Measurements from ENCODE around the gene RIMBP2.

RIMBP2 gene

GRCh38 chr12:130371296-130371695 lies 344.8 kb downstream of the RIMBP2 start:
- Histone ChIP-seq H3K9me3 (replicated peaks; ENCODE audit: insufficient read depth, low read length) (no peaks in the 10 kb centered on the region), H3K36me3 (replicated peaks; ENCODE audit: insufficient read depth, low read length) (no peaks in the 10 kb centered on the region), H3K9ac (ENCODE audit: low read length) (no peak overlapping the region), H3K27me3 (replicated peaks; ENCODE audit: insufficient read depth, low read length) (no peaks in the 10 kb centered on the region; the same call in 1 of the 2 replicates), H2AFZ (ENCODE audit: low read length) (no peak overlapping the region), H3K4me3 (ENCODE audit: low read length) (no peak overlapping the region), H3K9me2 (replicated peaks; ENCODE audit: insufficient read depth, low read length) (no peaks in the 10 kb centered on the region), H3K4me2 (ENCODE audit: low read depth, low read length) (no peak overlapping the region), H3K4me1 (ENCODE audit: low read length) (no peaks in the 10 kb centered on the region), H3K27ac (ENCODE audit: low read length) (no peak overlapping the region), H4K20me1 (ENCODE audit: insufficient read depth, low read length) (no peaks in the 10 kb centered on the region), H3F3A (ENCODE audit: insufficient read depth, low read length) (no peaks in the 10 kb centered on the region), H3K79me2 (ENCODE audit: low read length) (no peaks in the 10 kb centered on the region)
- TF ChIP-seq EZH2phosphoT487 (IDR thresholded peaks at IDR 0.05; ENCODE audit: low read length) (no peak), CTCF (IDR thresholded peaks at IDR 0.05; ENCODE audit: low read length) (no peak), EZH2 (optimal IDR thresholded peaks at IDR 0.05; ENCODE audit: low read depth, low read length) (no peak)
- no peak for DNase-seq

- Histone ChIP-seq H4K20me1 (ENCODE audit: insufficient read depth, low read length) (no peaks in the 10 kb centered on the region), H3K79me2 (ENCODE audit: low read length) (no peaks in the 10 kb centered on the region), H3K9ac (ENCODE audit: low read length) (no peak overlapping the region), H3K9me2 (replicated peaks; ENCODE audit: insufficient read depth, low read length) (no peaks in the 10 kb centered on the region), H3K27me3 (replicated peaks; ENCODE audit: insufficient read depth, low read length) (no peaks in the 10 kb centered on the region; the same call in 1 of the 2 replicates), H3K27ac (ENCODE audit: low read length) (no peak overlapping the region), H3F3A (ENCODE audit: insufficient read depth, low read length) (no peaks in the 10 kb centered on the region), H3K9me3 (replicated peaks; ENCODE audit: insufficient read depth, low read length) (no peaks in the 10 kb centered on the region), H3K4me3 (ENCODE audit: low read length) (no peak overlapping the region), H3K36me3 (replicated peaks; ENCODE audit: insufficient read depth, low read length) (no peaks in the 10 kb centered on the region), H3K4me1 (ENCODE audit: low read length) (no peaks in the 10 kb centered on the region), H3K4me2 (ENCODE audit: low read depth, low read length) (no peak overlapping the region), H2AFZ (ENCODE audit: low read length) (no peak overlapping the region)
- no peak for DNase-seq
- TF ChIP-seq EZH2phosphoT487 (IDR thresholded peaks at IDR 0.05; ENCODE audit: low read length): no peak
- no peak for TF ChIP-seq CTCF (IDR thresholded peaks at IDR 0.05; ENCODE audit: low read length)
- no peak for TF ChIP-seq EZH2 (optimal IDR thresholded peaks at IDR 0.05; ENCODE audit: low read depth, low read length)
Observed at GRCh38 chr12:130369816-130370215, 346.3 kb downstream of the RIMBP2 start.

- TF ChIP-seq CTCF (IDR thresholded peaks at IDR 0.05; ENCODE audit: low read length) (no peak), EZH2 (optimal IDR thresholded peaks at IDR 0.05; ENCODE audit: low read depth, low read length) (no peak), EZH2phosphoT487 (IDR thresholded peaks at IDR 0.05; ENCODE audit: low read length) (no peak)
Observed at GRCh38 chr12:130367523-130367922, 348.6 kb downstream of the RIMBP2 start.

More at GRCh38 chr12:130367523-130367922, 348.6 kb downstream of the RIMBP2 start:
- Histone ChIP-seq H3K36me3 (replicated peaks; ENCODE audit: insufficient read depth, low read length) (no peaks in the 10 kb centered on the region), H3K4me2 (ENCODE audit: low read depth, low read length) (no peak overlapping the region), H3F3A (ENCODE audit: insufficient read depth, low read length) (no peaks in the 10 kb centered on the region), H3K9ac (ENCODE audit: low read length) (no peak overlapping the region), H3K4me3 (ENCODE audit: low read length) (no peak overlapping the region), H4K20me1 (ENCODE audit: insufficient read depth, low read length) (no peaks in the 10 kb centered on the region), H2AFZ (ENCODE audit: low read length) (no peak overlapping the region), H3K4me1 (ENCODE audit: low read length) (no peaks in the 10 kb centered on the region), H3K9me2 (replicated peaks; ENCODE audit: insufficient read depth, low read length) (no peaks in the 10 kb centered on the region), H3K79me2 (ENCODE audit: low read length) (no peaks in the 10 kb centered on the region), H3K27ac (ENCODE audit: low read length) (no peak overlapping the region), H3K27me3 (replicated peaks; ENCODE audit: insufficient read depth, low read length) (no peaks in the 10 kb centered on the region; the same call in 1 of the 2 replicates), H3K9me3 (replicated peaks; ENCODE audit: insufficient read depth, low read length) (no peaks in the 10 kb centered on the region)
- DNase-seq: no peak
